Muscle of back (tissue), 11 donors: ENCODE data around the gene TMEM131L. TPM values are rescaled to one million over a fixed set of nuclear protein-coding genes. Genes with fewer than 3 reads are reported as not detected.
"Not testable (repeated sequence)": the region's sequence is repeated elsewhere in the genome, so short reads cannot be mapped to it uniquely, and the experiment has no call there.

ENCODE experiments used
- DNase-seq, 3 donors: peaks; one replicate each; pipeline versions ENCODE4 v3.0.0 to v3.0.0-alpha.2; 2013
- polyA plus RNA-seq, 10 donors: library from polyadenylated mRNA; unstranded; fragments of 120-200 nt; gene quantifications; one replicate each; pipeline ENCODE4 v1.2.1, GENCODE V29; 2013; ENCODE audit not compliant: insufficient read length in 10 of 10

Gene TMEM131L
- polyA plus RNA-seq, 10 donors: 31.5 to 66.6 (median 49.6) TPM

- peak in 1 of 3 donors; percentile 70 for DNase-seq
Measured at GRCh38 chr4:153448003-153448731, 18.0 kb upstream of the TMEM131L start.

GRCh38 chr4:153449338-153449737, 16.8 kb upstream of the TMEM131L start:
- DNase-seq: no peak

- no peak for DNase-seq
Measured at GRCh38 chr4:153450544-153450917, 15.6 kb upstream of the TMEM131L start.

- DNase-seq: not testable (repeated sequence)
Measured at GRCh38 chr4:153451145-153451544, 15.0 kb upstream of the TMEM131L start.

- no peak for DNase-seq
Measured at GRCh38 chr4:153451911-153452657, 14.1 kb upstream of the TMEM131L start.

- DNase-seq: no peak
Measured at GRCh38 chr4:153452658-153453378, 13.3 kb upstream of the TMEM131L start.

GRCh38 chr4:153453402-153453801, 12.8 kb upstream of the TMEM131L start:
- no peak for DNase-seq

GRCh38 chr4:153458969-153459368, 7.2 kb upstream of the TMEM131L start:
- DNase-seq: no peak

- not testable (repeated sequence) for DNase-seq
Measured at GRCh38 chr4:153461549-153461948, 4.6 kb upstream of the TMEM131L start.

GRCh38 chr4:153464068-153464467, 2.1 kb upstream of the TMEM131L start:
- peak in 1 of 3 donors; percentile 43 for DNase-seq

- no peak for DNase-seq
Measured at GRCh38 chr4:153465140-153465539, 1.0 kb upstream of the TMEM131L start.

- DNase-seq: peak; percentile 44 to 87 (median 67)
Measured at GRCh38 chr4:153465615-153466080, 512 bp upstream of the TMEM131L start.

GRCh38 chr4:153466949-153467896, 1.1 kb downstream of the TMEM131L start:
- DNase-seq: peak in 2 of 3 donors; percentile 40 to 73

- DNase-seq: peak in 1 of 3 donors; percentile 66
Measured at GRCh38 chr4:153467897-153468262, 1.7 kb downstream of the TMEM131L start.

- no peak for DNase-seq
Measured at GRCh38 chr4:153468587-153468986, 2.4 kb downstream of the TMEM131L start.

- no peak for DNase-seq
Measured at GRCh38 chr4:153469031-153469430, 2.9 kb downstream of the TMEM131L start.

- not testable (repeated sequence) for DNase-seq
Measured at GRCh38 chr4:153471071-153471697, 5.0 kb downstream of the TMEM131L start.

GRCh38 chr4:153471698-153472093, 5.5 kb downstream of the TMEM131L start:
- DNase-seq: no peak

- DNase-seq: no peak
Measured at GRCh38 chr4:153472122-153473037, 6.2 kb downstream of the TMEM131L start.

- no peak for DNase-seq
Measured at GRCh38 chr4:153474251-153474650, 8.1 kb downstream of the TMEM131L start.
